BJ (cell line): Measurements from ENCODE around the gene ELAVL2. TPM values are rescaled to one million over a fixed set of nuclear protein-coding genes. Genes with fewer than 3 reads are reported as not detected.

Experiments used
- CTCF ChIA-PET: fragments of 350-600 bp; formaldehyde crosslinking; extraction: SDS; loops from one replicate; lab custom pipeline; 2021; ENCODE audit warnings: antibody characterized with exemption, inconsistent platforms; lab: Yijun Ruan, JAX
- POLR2A ChIA-PET: fragments of 300-600 bp; sonication (Branson Sonifier 250); formaldehyde crosslinking; extraction: SDS; loops from one replicate; lab custom pipeline; 2021; ENCODE audit warnings: antibody characterized with exemption; lab: Charles Lee
- DNase-seq: peaks from one replicate; pipeline ENCODE4 v3.0.0-alpha.2; 2011; ENCODE audit warnings: low read depth
- H3K27me3 ChIP-seq: 2 replicates; pipeline ENCODE4 v1.6.0; 2011; ENCODE audit warnings: low read length; ENCODE audit not compliant: control insufficient read depth, insufficient read depth
- H3K36me3 ChIP-seq: 2 replicates; pipeline ENCODE4 v1.5.1; 2011; ENCODE audit warnings: low read length; ENCODE audit not compliant: control insufficient read depth, insufficient read depth
- H3K4me3 ChIP-seq: 2 replicates; pipeline ENCODE4 v1.5.1; 2011; ENCODE audit warnings: low read depth, mild to moderate bottlenecking, control low read depth, low read length
- polyA plus RNA-seq: library from polyadenylated mRNA; depleted of rRNA; stranded (reverse); fragments of >200 nt; gene quantifications from 2 replicates; pipeline ENCODE4 v1.2.3, GENCODE V29; 2011
- TF ChIP-seq, protein P1 (sequence below): IDR thresholded peaks from 2 replicates; pipeline ENCODE4 v1.5.1; 2011; ENCODE audit warnings: low read depth, mild to moderate bottlenecking, control low read depth, inconsistent platforms, low read length, moderate library complexity; ENCODE audit not compliant: insufficient read depth

The ELAVL2 gene
- polyA plus RNA-seq, 1 experiment: 0.04 TPM

DNA sequence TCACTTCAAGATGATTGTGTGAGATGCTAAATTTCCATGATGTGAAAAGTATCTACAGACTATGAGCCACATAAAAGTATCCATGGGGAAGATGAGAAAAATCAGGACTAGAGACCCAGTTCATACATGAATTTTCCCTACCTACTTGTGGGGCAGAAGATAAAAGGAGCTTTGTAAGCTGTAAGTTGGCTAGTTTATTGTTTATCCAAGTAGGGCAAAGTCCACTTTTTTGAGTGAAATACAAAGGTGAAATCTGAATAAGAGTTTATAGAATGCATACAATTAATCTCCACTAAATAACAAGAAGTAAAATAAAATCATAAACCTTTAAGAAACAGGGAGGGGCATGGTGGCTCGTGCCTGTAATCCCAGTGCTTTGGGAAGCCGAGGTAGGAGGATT, 160.4 kb downstream of the ELAVL2 start:
- POLR2A ChIA-PET: no interaction called here
- Histone ChIP-seq H3K4me3 (no peak overlapping the region), H3K36me3 (no peaks in the 10 kb centered on the region), H3K27me3 (no peaks in the 10 kb centered on the region)
- CTCF ChIA-PET: no interaction called here
- TF ChIP-seq, protein P1, sequence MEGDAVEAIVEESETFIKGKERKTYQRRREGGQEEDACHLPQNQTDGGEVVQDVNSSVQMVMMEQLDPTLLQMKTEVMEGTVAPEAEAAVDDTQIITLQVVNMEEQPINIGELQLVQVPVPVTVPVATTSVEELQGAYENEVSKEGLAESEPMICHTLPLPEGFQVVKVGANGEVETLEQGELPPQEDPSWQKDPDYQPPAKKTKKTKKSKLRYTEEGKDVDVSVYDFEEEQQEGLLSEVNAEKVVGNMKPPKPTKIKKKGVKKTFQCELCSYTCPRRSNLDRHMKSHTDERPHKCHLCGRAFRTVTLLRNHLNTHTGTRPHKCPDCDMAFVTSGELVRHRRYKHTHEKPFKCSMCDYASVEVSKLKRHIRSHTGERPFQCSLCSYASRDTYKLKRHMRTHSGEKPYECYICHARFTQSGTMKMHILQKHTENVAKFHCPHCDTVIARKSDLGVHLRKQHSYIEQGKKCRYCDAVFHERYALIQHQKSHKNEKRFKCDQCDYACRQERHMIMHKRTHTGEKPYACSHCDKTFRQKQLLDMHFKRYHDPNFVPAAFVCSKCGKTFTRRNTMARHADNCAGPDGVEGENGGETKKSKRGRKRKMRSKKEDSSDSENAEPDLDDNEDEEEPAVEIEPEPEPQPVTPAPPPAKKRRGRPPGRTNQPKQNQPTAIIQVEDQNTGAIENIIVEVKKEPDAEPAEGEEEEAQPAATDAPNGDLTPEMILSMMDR: no peak
- no peak for DNase-seq

DNA sequence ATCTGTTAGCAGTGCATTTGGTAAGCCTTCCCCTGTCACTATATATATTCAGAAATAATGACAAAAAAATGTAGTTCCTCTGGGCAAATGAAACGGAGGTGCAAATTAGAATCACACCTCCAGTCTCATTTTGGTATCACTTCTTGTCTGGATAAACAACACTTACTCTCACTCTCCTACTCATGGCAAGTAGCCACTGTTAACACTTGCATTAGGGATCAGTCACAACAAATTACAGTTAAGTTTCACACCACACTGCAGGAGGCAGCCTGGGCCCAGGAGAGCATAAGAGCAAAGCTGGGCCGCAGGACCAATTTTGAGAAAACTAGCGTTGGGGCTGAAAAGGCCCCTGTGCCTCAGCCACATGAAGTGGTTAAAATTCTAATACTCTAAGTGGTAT, 161.0 kb downstream of the ELAVL2 start:
- ChIA-PET POLR2A (no interaction called here), CTCF (no interaction called here)
- no peaks in the 10 kb centered on the region for H3K36me3 ChIP-seq
- H3K27me3 ChIP-seq: no peaks in the 10 kb centered on the region
- DNase-seq: no peak
- TF ChIP-seq, protein P1: no peak
- H3K4me3 ChIP-seq: no peak overlapping the region

DNA sequence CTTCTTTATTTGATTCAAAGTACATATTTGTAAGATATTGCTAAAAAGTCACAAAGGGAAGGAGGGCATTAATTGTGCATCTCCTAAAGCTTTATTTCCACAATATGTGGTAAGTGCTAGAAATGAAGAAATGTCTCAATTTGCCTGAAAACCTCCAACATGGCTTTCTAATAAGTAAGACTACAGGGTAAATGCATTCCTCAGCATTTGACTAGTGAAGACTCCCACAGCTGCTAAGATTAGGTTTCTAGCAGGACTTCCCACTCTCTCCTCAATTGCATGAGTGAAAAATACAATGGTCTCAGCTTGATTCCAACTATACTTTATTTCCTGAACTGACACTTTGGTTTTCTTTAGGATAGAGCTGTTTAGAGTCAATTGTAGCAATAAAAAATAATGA, 162.1 kb downstream of the ELAVL2 start:
- POLR2A ChIA-PET: no interaction called here
- H3K27me3 ChIP-seq: no peaks in the 10 kb centered on the region
- CTCF ChIA-PET: interaction anchor here (0.6 kb wide), 1 partner anchor 296 kb away, joined by 3 read pairs; no protein-coding TSS in a partner anchor
- TF ChIP-seq, protein P1: no peak
- no peaks in the 10 kb centered on the region for H3K36me3 ChIP-seq
- no peak for DNase-seq
- H3K4me3 ChIP-seq: no peak overlapping the region

DNA sequence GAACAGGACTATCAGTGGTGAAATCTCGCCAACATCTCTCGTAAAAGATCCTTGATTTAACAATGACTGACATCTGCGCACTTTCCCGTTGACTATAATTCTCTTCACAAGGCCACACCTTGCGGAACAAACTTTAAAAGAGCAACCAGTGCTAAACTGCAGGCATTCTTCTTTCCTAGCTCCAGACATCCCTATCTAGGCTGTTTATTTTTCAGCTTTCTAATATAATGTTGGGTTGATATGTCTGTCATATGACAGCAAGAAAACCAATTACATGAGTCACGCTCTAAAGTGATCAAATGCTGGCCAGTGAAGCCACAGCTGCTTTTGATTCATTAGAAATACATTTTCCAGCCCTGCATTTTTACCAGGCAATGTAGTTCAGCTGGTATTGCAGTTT, 162.5 kb downstream of the ELAVL2 start:
- no peak overlapping the region for H3K4me3 ChIP-seq
- TF ChIP-seq, protein P1: no peak
- ChIA-PET POLR2A (no interaction called here), CTCF (interaction anchor here (0.6 kb wide), 1 partner anchor 297 kb away, joined by 3 read pairs; no protein-coding TSS in a partner anchor)
- H3K36me3 ChIP-seq: no peaks in the 10 kb centered on the region
- H3K27me3 ChIP-seq: no peaks in the 10 kb centered on the region
- DNase-seq: no peak

DNA sequence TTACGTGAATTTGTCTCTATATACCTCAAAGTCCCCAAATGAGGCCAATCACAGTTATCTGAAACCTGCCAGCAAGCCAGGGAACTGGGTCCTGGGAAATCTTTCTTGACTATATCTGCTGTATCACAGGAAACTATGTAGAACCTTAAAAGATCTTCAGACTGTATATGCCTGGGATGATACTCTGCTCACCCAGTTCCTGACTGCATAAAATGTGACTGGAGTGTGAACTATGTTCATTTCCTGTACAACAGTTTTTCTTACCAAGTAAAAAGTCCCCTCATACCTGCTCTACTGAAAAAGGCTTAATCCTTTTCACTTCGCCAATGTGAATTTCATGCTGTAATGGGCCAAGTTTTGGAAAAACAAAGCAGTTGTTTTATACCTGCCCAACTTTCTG, 162.9 kb downstream of the ELAVL2 start:
- Histone ChIP-seq H3K4me3 (no peak overlapping the region), H3K36me3 (no peaks in the 10 kb centered on the region), H3K27me3 (no peaks in the 10 kb centered on the region)
- ChIA-PET POLR2A (no interaction called here), CTCF (interaction anchor here (0.6 kb wide), 1 partner anchor 297 kb away, joined by 3 read pairs; no protein-coding TSS in a partner anchor)
- no peak for DNase-seq
- TF ChIP-seq, protein P1: no peak
